ENCODE measurements around the gene CTDNEP1. TPM values are rescaled to one million over a fixed set of nuclear protein-coding genes. Genes with fewer than 3 reads are reported as not detected.

Gene CTDNEP1
- total and polyA plus RNA-seq, 2 of the 4 experiments (the other 2 are of a cell fraction): 23.8 to 132 TPM

DNA sequence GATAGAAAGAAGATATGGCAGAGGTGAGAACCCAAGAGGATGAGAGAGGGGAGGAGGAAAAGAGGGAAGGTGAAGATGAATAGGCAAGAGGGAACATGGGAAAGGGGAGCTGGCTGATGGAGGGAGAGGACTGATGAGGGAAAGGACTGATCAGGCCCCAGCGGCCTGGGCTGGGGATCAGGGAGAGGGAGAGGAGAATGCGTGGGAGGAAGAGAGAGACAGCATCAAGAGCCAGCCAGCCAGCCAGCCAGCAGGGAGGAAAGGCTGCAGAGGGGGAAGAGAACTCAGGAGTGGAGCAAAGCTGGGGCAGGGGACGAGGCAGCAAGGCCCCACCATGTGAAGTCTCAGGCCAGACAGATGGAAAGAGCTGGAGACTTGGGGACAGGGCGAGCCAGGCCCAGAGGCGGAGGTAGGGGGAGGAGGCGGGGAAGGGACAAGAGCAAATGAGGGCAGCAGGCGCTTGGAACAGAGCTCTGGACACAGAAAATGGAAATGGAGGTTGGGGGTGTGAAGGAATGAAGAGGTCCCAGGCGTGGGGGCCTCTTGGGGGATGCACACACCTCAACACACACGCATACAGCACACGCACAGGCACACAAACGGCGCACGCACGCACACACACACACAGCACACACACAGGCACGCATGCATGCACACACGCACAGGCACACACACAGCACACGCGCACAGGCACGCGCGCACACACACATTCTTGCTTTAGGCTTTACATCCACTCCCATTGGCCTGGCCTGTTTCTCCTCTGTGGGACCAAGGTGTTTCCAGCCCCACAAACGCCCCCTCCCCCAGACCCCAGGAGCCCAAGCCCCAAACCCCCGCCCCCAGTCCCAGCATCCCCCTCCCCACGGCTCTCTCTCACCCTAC, 44.2 kb downstream of the CTDNEP1 start:
- CTCF ChIA-PET: no interaction called here
- POLR2A ChIA-PET (ENCODE audit: unreplicated experiment): no interaction called here
- no peak for TF ChIP-seq USF2 (IDR thresholded peaks at IDR 0.05; ENCODE audit: low read depth, low read length)
- no peak for TF ChIP-seq CHD1 (IDR thresholded peaks at IDR 0.05; ENCODE audit: low read depth, low read length)
- no peak for TF ChIP-seq RFX5 (IDR thresholded peaks at IDR 0.05; ENCODE audit: low read depth, low read length)
- TF ChIP-seq, protein P1, sequence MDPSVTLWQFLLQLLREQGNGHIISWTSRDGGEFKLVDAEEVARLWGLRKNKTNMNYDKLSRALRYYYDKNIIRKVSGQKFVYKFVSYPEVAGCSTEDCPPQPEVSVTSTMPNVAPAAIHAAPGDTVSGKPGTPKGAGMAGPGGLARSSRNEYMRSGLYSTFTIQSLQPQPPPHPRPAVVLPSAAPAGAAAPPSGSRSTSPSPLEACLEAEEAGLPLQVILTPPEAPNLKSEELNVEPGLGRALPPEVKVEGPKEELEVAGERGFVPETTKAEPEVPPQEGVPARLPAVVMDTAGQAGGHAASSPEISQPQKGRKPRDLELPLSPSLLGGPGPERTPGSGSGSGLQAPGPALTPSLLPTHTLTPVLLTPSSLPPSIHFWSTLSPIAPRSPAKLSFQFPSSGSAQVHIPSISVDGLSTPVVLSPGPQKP (IDR thresholded peaks at IDR 0.05; ENCODE audit: borderline replicate concordance, low read depth, low read length): no peak
- TF ChIP-seq MXI1 (IDR thresholded peaks at IDR 0.05; ENCODE audit: borderline replicate concordance, low read depth, low read length): no peak
- no peak for TF ChIP-seq RCOR1 (IDR thresholded peaks at IDR 0.05; ENCODE audit: insufficient replicate concordance, low read length)
- no peak for TF ChIP-seq FOS (IDR thresholded peaks at IDR 0.05; ENCODE audit: low read depth, low read length)
- no peak for TF ChIP-seq POLR2A (IDR thresholded peaks at IDR 0.05; ENCODE audit: low read depth, low read length)
- TF ChIP-seq CTCF (conservative IDR thresholded peaks at IDR 0.05; ENCODE audit: low read depth, low read length): no peak
- TF ChIP-seq RAD21 (IDR thresholded peaks at IDR 0.05; ENCODE audit: low read length): no peak
- TF ChIP-seq MAZ (IDR thresholded peaks at IDR 0.05; ENCODE audit: borderline replicate concordance, low read depth, low read length): no peak
- TF ChIP-seq CEBPB (IDR thresholded peaks at IDR 0.05; ENCODE audit: low read depth, low read length): no peak
- TF ChIP-seq SMC3 (IDR thresholded peaks at IDR 0.05; ENCODE audit: low read depth, low read length): no peak
- TF ChIP-seq BHLHE40 (IDR thresholded peaks at IDR 0.05; ENCODE audit: low read depth, low read length): no peak
- TF ChIP-seq NFE2L2 (IDR thresholded peaks at IDR 0.05; ENCODE audit: low read depth, low read length): no peak

More for the DNA sequence above, 44.2 kb downstream of the CTDNEP1 start:
- in situ Hi-C loops (cut with MboI; ENCODE audit: low sequenced_read_pairs) (no loop called here), intact Hi-C loops (cut with micrococcal nuclease) (no loop called here), dilution Hi-C loops (cut with HindIII; ENCODE audit: low sequenced_read_pairs, unreplicated experiment) (no loop called here)
- WGBS, 2 experiments (ENCODE audit: extremely low coverage in 2 of 2, insufficient read length in 1 of 2): 81% methylated on average over 6 of the region's 24 CpGs; no CpG with 5 or more reads in 1 of the 2 experiments
- Histone ChIP-seq H3K4me3 (ENCODE audit: insufficient read depth, low read depth, low read length) (no peak overlapping the region), H4K20me1 (ENCODE audit: insufficient read depth, low read length) (peaks cover 61% of the 10 kb centered on the region), H3K56ac (ENCODE audit: extremely low read depth, insufficient read depth, low read length) (no peak overlapping the region), H4K5ac (ENCODE audit: low read depth, low read length) (no peak overlapping the region), H3K4me1 (ENCODE audit: control insufficient read depth, insufficient read depth, low read length) (peaks cover 9% of the 10 kb centered on the region), H3K27me3 (ENCODE audit: control insufficient read depth, insufficient read depth, low read length) (no peaks in the 10 kb centered on the region), H3K4ac (ENCODE audit: low read depth, low read length) (no peak overlapping the region), H2AK5ac (ENCODE audit: low read depth, low read length) (peak overlapping the region; percentile 70; the same call in 1 of the 2 replicates), H2BK120ac (ENCODE audit: low read depth, low read length) (no peak overlapping the region), H3K36me3 (ENCODE audit: control insufficient read depth, insufficient read depth, low read length) (peaks cover 17% of the 10 kb centered on the region), H2AK9ac (replicated peaks; ENCODE audit: low read depth, low read length, poor library complexity) (no peak overlapping the region), H3K9ac (ENCODE audit: low read depth, low read length) (no peak overlapping the region), H2BK20ac (ENCODE audit: low read depth, low read length) (no peak overlapping the region), H4K91ac (ENCODE audit: insufficient read depth, low read depth, low read length) (no peak overlapping the region), H3K9me1 (ENCODE audit: insufficient read depth, low read length) (peaks cover 13% of the 10 kb centered on the region), H3K14ac (replicated peaks; ENCODE audit: low read depth, low read length) (no peak overlapping the region), H3K4me2 (ENCODE audit: low read depth, low read length) (no peak overlapping the region), H2BK5ac (ENCODE audit: low read depth, low read length, poor library complexity, severe bottlenecking) (no peak overlapping the region), H3K27ac (ENCODE audit: insufficient read depth, low read length) (no peak overlapping the region), H3K23ac (ENCODE audit: low read depth, low read length) (no peak overlapping the region), H3K79me1 (ENCODE audit: low read depth in 1 of 2, low read length in 2 of 2) (peaks cover 13 to 89% of the 10 kb centered on the region in 2 experiments), H2BK15ac (ENCODE audit: low read depth, low read length) (no peak overlapping the region), H3K9me3 (ENCODE audit: control insufficient read depth, insufficient read depth, low read length) (no peaks in the 10 kb centered on the region), H2AFZ (replicated peaks; ENCODE audit: low read length, poor library complexity) (peak overlapping the region; percentile 26), H3K18ac (ENCODE audit: low read depth, low read length) (no peak overlapping the region), H4K8ac (ENCODE audit: low read depth in 2 of 2, low read length in 2 of 2) (no peak overlapping the region)
- peak; percentile 12; the same call in 1 of the 2 replicates for ATAC-seq (ENCODE audit: low read depth)
- peak; percentile 33 for DNase-seq
- BruUV-seq (replicated peaks): no TSS peak
